Breast epithelium (tissue), 3 donors: ENCODE results near the gene STMND1.

Source experiments
- CTCF ChIP-seq, 3 donors: fragments of 450-650 bp; IDR thresholded peaks; one replicate each; pipeline ENCODE4 v1.5.1; 2016 to 2017; ENCODE audit warnings: antibody characterized with exemption in 3 of 3, mild to moderate bottlenecking in 3 of 3, moderate library complexity in 3 of 3
- POLR2A ChIP-seq: fragments of 450-650 bp; IDR thresholded peaks from one replicate; pipeline ENCODE4 v1.6.1; 2016; ENCODE audit warnings: antibody characterized with exemption, mild to moderate bottlenecking, moderate library complexity
- POLR2AphosphoS5 ChIP-seq, 3 donors: sonication (generic); formaldehyde crosslinking; IDR thresholded peaks; one replicate each; pipeline ENCODE4 v1.6.1; 2017; ENCODE audit warnings: antibody characterized with exemption in 3 of 3

DNA sequence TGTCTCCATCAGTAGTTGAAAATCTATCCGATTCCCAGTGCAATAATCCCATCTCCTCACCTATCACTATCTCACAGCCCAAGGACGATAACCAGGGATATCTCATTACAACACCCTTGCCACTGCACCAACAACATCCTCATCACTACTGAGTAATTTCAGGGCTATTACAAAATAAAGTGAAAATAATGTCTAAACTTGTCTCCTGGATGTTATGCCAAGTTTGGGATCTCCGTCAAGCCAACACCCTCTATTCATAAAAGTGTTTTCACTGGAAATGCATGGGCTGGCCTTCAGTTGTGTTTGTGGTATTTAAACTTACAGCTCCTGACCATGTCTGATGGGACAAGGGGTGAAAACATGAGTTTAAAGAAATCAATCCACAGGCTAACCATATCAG lies 42.0 kb upstream of the STMND1 start:
- TF ChIP-seq CTCF (IDR thresholded peaks at IDR 0.05), result no peak
- no peak for TF ChIP-seq POLR2AphosphoS5 (IDR thresholded peaks at IDR 0.05)
- no peak for TF ChIP-seq POLR2A
